EL (cell line): ENCODE measurements around the gene WNT8B.

Experiments used
- DNase-seq: peaks from one replicate; pipeline ENCODE4 v3.0.0-alpha.2; 2016

The WNT8B gene, protein sequence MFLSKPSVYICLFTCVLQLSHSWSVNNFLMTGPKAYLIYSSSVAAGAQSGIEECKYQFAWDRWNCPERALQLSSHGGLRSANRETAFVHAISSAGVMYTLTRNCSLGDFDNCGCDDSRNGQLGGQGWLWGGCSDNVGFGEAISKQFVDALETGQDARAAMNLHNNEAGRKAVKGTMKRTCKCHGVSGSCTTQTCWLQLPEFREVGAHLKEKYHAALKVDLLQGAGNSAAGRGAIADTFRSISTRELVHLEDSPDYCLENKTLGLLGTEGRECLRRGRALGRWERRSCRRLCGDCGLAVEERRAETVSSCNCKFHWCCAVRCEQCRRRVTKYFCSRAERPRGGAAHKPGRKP

DNA sequence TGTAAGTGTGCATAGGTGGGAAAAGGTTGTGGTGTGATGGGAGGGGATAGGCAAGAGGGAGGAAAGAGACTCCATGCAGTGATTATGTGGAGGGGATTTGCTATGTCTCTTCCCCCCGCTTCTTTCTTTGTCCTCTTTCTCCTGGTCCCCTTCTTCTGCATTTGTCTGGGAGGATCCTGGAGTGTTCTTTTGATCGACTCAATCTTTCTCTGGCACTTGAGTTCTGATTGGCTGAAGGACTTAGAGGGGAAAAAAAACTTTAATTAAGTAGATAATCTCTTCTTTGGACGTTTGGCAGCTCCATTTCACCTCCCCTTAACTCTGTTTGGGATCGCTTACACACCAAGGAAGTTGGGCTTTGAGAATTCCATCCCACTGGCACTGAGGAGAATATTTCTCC lies at the start of gene WNT8B:
Gene WNT8B, plus strand, starts transcription at position 301 of the 400 bp plus-strand sequence. CDS start 160 bp downstream, outside the sequence.
- DNase-seq, result no peak

DNA sequence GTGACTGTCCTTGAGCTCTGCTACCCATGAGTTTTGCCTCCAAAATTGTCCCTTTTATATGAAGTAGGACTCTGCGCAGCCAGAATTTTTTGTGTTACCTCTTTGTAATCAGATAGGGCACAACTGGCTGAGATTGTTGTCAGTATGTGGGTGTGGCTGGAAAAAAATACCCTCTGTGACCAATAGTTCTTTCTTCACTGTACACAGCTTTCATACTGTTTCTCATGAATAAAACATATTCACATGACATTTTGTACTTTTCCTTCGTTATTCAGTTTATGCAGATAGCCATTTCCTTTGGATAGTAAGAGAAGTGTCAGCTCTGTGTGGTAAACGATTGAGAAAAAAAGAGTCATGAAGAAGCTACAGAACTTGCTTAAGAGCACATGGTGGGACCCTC lies 49.6 kb upstream of the WNT8B start:
- no peak for DNase-seq

DNA sequence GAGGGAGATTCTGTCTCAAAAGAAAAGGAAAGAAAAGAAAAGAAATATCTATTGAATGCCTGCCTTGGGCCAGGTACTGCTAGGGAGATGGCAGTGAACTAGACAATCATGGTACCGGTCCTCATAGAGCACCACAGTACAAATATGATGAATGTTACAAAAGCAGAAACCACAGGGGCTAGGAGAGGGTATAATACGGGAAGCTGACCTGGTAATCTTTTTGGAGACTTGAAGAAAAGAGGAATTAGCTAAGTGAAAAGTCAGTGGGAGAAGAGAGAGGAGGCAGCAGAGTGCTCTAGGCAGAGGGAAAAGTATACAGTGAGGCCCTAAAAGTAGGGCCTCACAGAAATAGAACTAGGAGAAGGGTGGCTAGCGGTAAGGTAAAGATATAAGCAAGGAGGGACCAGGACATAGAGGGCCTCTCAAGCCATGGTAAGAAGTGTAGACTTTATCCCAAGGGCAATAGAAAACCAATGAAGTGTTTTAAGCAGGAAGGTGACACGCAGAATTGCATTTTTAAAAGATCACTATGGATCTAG lies 42.8 kb upstream of the WNT8B start:
- DNase-seq, result no peak

DNA sequence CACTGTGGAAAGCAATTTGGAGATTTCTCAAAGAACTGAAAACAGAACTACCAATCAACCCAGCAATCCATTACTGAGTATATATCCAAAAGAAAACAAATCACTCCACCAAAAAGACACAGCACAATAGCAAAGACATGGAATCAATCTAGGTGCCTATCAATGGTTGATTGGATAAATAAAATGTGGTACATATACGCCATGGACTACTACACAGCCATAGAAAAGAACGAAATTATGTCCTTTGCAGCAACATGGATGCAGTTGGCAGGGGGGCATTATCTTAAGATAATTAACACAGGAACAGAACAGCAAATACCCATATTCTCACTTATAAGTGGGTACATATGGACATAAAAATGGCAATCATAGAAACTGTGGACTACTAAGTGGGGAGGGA lies 35.4 kb upstream of the WNT8B start:
- no peak for DNase-seq

DNA sequence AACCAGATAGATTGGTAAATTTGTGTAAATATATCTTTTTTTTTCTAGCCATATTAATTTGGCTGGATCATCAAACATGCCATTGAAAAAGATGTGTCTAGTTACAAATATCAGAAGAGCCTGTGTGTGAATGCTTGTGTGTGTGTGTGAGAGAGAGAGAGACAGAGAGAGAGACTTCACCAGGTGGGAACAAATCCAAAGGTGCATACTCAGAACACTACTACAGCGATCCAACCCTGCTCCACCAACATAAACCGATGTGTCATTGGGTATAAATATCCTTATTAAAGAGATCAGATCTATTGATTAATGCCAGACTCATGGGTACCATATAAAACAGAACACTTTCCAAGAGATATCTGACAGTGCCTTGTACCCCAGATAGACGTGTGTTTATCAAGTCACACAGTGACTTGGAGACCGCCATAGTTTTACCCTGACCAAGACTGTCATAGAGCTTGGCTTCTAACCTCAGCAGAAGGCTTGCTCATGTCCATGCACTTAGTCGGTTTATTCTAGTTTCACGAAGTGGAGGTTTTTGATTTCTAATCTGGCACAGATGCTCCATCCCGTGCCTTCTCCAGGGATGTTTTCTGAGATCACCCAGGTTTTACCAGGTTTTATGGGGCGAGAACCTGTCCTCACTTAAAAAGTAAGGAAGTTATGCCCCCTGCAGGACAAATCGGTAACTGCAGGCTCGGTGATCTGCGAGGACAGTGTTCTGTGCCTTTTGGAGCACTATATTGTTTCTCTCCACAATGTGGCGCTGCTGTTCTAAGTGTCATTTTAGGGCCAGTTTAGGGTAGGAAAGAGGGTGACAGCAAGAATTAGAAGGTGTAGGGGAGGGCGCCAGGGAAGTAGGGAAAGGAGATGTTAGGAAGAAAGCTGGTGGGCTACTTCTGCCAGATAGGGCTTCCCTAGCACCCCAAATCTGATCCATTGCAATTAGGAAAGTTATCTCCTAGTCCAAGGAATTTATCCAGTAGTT lies 29.3 kb upstream of the WNT8B start:
- DNase-seq, result peak; percentile 92

DNA sequence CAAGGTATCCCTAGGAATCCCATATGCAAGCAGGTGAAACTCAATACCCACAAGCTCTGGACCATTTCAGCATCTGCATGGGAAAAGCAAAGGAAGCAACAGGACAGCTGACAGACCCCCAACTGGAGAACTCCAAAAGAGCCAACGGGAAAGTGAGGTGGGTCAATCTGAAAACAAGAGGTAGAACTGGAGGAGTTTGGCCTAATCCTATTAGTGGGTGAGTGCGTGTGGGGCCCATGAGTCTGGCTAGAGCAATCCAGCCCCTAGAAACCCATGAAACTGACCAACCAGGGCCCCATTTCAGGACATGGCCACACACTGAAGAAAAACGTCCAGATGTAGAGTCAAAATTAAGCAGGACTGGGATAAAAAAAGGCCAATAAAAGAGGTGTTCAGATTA lies 26.6 kb upstream of the WNT8B start:
- DNase-seq, result no peak

DNA sequence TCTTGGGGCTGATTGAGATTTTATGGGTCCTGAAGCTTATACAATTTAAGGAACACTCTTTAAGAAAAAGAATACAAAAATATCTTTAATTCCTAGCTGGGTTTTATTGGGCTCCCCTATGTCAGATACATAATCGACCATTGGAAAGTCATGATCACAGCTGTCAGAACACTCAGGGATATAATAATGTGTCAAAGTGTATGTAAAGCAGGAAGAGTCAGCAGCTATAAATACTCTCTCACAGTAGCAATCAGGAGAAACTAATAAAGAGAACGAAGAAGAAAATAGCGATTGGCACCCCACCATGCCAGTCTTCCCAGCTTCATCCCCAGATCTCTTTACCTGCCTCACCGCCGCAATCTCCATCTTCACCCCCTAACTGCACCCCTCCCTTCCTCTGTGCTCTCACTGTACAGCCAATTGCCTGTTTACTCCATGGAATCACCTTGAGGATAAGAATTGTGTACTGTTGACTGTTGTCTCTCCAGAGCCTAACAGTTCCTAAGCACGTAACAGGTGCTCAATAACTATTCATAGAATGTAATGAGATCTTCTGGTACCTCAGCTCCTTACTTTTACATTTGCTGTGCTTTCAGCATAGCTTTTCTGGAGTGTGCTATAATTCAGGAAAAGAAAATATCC lies 24.0 kb upstream of the WNT8B start:
- no peak for DNase-seq

DNA sequence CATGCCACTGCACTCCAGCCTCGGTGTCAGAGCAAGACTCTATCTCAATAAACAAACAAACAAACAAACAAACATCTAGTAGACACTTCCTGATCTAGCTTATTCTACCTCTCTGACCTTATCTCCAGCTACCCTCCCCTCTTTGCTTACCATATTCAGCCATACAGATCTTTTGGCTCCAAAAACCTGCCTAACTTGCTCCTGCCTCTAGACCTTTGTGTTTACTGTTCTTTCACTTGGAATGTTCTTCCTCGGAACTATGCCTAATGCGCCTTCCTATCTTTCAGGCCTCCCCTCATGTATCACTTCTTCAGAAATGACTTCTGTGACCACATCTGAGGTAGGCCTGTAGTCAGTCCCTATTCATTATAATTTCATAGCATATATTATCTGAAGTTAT lies 20.3 kb upstream of the WNT8B start:
- DNase-seq, result no peak

DNA sequence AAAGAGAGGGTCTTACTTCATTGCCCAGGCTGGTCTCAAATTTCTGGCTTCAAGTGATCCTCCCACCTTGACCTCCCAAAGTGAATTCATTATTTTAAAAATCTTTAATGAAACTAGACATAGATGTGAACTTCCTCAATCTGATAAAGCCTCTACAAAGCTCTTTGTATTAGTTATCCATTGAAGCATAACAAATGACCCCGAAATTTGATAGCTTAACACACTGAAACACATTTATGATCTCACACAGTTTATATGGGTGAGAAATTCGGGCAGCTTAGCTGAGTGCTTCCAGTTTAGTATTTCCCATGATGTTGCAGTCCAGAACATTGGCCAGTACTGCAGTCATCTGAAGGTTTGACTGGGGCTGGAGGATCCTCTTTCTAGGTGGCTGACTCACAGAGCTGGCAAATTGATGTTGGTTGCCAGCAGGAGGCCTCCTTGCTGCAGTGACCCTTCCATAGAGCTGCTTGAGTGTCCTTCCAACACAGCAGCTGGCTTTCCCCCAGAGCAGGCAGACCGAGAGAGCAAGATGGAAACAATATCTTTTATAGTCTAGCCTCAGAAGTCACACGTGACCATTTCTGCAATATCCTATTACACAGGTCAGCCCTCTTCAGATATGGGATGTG lies 16.6 kb upstream of the WNT8B start:
- peak; percentile 8 for DNase-seq

DNA sequence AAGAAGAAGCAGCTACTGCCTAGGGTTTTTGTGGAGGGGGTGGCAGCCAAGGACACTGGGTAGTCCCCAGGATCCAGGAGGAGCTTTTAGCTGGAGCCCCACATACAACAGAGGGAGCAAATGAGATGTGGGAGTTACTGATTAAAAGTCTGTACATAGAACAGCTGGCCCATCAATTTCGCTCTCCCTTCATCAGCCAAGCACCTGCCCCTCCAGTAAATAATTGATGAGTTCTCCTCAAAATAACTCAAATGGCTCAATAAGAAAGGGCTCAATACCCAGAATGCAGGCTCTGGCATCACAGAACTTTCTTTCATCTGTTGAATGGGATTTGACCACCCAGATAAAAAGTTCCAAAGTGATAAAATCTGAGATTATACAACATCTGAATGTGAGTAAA lies 15.1 kb upstream of the WNT8B start:
- no peak for DNase-seq

DNA sequence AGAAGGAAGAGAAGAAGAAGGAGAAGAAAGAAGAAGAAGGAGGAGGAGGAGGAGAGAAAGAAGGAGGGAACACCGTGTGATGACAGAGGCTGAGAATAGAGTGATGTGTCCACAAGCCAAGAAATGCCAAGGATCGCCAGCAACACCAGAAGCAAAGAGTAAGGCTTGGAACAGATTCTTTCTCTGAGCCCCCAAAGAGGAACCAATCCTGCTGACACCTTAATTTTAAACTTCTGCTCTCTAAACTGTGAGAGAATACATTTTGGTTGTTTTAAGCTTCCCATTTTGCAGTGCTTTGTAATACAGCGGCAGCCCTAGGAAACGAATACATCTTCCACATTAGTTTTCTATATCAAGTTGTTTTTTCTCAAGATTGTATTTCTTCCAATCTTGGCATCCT lies 13.9 kb upstream of the WNT8B start:
- DNase-seq, result no peak

DNA sequence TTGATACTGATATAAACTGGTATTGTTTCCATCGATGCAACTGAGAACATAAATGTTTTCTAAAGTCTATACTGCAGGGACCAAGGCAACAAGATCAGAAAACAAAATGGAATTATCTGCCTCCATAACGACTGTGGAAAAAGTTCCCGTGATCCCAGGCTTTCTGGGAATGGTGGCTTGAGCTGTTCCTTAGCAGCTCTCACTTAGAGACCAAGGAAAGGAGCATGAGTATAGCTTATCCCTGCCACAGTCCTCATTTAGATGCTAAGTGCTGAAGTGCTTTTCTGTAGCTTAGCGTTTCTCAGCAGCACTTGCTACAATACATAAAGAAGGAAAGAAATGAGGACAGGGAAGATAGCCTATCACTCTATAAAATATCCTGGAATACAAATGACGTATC lies 5.5 kb downstream of the WNT8B start:
- DNase-seq, result no peak

DNA sequence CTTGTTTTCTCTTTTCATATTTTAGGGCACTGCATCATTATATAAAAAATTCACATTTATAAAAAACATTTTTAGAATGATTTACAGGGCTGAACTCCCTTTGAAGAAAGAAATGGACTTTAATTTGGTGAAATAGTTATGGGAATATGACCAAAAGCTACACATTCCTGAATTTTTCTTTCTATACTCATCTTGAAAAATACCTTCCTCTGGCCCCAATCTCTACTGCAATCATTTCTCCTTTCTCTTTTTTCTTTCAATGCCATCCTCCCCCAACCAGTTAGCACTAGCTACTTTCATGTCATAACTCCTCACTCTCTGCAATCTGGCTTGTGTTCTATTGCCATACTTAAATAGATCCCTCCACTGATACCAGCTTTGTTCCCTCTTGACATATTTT lies 6.2 kb downstream of the WNT8B start:
- no peak for DNase-seq

DNA sequence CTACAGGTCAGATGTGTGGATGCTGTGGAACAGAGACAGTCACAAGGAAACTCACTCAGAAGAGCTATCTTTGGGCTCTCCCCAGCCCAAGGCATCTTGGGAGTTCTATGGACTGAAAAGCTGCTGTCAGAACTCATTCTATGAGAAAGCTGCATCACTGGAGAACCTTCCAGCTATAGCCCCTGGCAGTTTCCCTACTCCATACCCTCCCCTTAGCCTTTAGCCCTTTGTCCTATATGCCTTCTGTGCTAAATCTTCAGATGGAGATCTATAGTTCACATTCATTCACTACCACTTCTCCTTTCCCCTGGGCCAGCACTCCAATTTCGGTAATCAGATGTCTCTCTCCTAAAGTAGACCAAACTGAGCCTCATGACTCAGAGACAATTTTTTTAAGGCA lies 6.9 kb downstream of the WNT8B start:
- DNase-seq, result no peak

DNA sequence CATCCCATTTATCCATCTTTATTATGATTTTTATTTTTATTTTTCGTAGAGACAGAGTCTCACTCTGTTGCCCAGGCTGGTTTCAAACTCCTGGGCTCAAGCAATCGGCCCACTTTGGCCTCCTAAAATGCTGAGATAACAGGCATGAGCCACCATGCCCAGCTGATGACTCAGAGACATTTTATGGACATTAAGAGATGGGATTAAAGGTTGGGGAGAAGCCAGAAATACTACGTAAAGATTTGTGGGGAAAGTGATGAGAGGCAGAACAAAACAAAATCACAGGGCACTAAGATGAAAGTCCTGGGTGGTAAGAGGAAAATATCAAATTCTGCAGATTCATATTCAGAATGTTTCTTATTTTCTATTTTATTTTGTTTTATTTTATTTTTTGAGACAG lies 7.6 kb downstream of the WNT8B start:
- DNase-seq, result peak; percentile 64

DNA sequence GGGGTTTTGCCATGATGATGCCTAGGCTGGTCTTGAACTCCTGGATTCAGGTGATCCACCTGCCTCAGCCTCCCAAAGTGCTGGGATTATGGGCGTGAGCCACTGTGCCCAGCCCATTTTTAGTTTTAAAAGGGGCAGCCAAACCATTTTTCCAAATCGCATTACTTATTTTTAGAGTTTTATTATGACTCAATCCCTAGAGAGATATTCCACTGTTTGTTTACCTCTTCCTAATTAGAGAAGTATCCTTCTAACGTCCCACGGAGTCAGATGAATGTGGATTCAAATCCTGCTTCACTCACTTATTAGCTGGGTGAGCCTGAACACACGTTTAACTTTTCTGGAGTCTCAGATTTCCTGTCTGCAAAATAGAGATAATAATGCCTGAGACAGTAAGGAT lies 15.2 kb downstream of the WNT8B start:
- DNase-seq, result no peak

DNA sequence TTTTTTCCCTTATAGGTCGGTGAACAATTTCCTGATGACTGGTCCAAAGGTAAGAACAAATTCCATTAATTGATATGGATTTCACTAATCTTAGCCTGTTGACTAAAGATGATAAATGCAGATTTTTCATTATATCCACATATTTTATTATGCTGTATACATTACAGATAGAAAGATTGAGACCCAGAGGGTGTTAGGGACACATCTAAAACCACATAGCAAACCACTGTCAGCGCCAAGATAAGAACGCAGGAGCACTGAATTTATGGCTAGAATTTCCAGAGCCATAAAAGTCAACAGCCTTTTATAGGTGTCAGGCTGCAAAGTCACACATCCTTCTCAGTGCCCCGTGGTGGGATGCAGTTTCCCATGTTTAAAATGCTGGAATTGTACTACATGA lies 16.2 kb downstream of the WNT8B start:
- no peak for DNase-seq

DNA sequence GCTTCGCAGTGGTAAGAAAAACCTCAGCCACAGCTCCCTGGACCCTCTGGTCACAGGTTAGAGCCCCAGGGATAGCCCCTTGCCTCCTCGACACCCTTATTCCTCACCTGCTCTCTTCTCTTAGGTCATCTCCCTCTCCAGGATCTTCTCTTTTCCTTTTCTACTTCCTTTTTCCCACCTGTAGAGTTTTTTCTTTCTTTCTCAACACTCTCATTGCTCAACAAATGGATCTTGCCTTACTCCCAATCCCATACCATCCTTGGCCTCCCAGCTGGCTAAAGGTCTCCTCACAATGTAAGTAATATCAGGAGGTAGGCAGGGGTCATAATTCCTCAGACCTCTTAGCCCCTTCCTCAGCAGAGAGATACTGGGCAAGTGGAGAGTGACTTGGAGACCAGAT lies 17.2 kb downstream of the WNT8B start:
- no peak for DNase-seq

DNA sequence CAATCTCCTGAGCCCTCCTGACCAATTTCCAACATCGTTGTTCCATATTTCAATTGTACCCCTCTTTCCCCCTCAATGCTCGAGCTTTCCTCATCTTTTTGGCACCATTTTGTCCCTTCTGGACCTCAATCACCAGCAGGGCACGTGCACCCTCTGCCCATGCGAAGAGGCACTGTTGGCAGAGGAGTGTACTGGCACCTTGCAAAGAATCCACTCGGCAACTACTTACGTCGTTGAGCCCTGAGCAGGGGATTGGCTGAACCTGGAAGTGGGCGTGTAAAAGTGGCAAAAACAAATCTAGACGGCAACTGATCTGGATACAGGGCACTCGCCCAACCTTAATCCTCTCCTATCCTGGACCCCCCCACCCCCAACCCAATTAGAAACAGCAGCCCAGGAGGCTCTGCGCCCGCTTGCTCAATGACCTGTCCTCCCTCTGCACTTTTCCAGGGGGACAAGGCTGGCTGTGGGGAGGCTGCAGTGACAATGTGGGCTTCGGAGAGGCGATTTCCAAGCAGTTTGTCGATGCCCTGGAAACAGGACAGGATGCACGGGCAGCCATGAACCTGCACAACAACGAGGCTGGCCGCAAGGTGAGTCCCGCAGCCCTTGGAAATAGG lies 18.8 kb downstream of the WNT8B start:
- DNase-seq, result peak; percentile 87

DNA sequence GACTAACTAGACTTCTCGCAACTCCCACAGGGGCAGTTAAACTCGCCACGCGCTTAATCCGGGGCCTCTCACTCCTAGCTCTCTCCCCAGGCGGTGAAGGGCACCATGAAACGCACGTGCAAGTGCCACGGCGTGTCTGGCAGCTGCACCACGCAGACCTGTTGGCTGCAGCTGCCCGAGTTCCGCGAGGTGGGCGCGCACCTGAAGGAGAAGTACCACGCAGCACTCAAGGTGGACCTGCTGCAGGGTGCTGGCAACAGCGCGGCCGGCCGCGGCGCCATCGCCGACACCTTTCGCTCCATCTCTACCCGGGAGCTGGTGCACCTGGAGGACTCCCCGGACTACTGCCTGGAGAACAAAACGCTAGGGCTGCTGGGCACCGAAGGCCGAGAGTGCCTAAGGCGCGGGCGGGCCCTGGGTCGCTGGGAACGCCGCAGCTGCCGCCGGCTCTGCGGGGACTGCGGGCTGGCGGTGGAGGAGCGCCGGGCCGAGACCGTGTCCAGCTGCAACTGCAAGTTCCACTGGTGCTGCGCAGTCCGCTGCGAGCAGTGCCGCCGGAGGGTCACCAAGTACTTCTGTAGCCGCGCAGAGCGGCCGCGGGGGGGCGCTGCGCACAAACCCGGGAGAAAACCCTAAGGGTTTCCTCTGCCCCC lies 19.5 kb downstream of the WNT8B start:
- peak; percentile 76 for DNase-seq

DNA sequence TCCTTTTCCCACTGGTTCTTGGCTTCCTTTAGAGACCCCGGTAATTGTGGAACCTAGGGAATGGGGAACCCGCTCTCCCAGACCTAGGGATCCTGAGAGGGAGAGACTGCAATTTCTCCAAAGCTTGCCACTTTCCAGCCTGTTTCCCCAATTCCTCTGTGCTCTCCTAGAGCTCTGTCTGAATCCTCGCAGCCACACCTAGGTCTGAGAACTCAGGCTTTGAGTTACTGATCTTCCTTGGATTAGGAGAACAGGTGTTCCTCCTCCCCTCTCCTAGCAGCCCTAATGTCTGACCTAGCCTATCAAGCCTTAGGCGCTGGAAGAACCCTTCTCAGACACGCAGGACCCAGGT lies 20.0 kb downstream of the WNT8B start:
- DNase-seq, result no peak
